ENCODE data around the gene BCO1.

DNA sequence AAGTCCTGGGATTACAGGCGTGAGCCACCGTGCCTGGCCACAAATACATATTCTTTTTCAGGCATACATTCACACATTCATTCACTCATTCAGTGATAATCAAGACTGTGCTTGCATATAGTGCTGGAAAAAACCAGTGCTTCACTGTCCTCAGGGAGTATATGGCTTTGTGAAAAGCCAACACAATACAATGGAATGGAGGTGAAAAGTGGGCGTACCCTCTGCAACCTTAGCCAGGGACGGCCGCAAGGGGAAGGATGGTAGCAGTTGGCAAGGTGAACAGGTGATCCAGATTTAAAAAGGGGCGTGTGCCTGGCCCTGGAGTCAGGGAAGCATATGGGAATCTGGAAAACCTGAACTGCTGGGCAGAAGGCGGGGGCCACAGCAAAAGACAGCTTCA lies 58.1 kb downstream of the BCO1 start:
- no peak for TF ChIP-seq POLR2A (IDR thresholded peaks at IDR 0.05; ENCODE audit: low read depth, low read length)
- TF ChIP-seq, protein P1, sequence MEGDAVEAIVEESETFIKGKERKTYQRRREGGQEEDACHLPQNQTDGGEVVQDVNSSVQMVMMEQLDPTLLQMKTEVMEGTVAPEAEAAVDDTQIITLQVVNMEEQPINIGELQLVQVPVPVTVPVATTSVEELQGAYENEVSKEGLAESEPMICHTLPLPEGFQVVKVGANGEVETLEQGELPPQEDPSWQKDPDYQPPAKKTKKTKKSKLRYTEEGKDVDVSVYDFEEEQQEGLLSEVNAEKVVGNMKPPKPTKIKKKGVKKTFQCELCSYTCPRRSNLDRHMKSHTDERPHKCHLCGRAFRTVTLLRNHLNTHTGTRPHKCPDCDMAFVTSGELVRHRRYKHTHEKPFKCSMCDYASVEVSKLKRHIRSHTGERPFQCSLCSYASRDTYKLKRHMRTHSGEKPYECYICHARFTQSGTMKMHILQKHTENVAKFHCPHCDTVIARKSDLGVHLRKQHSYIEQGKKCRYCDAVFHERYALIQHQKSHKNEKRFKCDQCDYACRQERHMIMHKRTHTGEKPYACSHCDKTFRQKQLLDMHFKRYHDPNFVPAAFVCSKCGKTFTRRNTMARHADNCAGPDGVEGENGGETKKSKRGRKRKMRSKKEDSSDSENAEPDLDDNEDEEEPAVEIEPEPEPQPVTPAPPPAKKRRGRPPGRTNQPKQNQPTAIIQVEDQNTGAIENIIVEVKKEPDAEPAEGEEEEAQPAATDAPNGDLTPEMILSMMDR (conservative IDR thresholded peaks at IDR 0.05; ENCODE audit: low read depth, low read length): no peak
- TF ChIP-seq MAZ (IDR thresholded peaks at IDR 0.05; ENCODE audit: borderline replicate concordance, low read depth, low read length): no peak
- TF ChIP-seq CEBPB (IDR thresholded peaks at IDR 0.05; ENCODE audit: low read depth, low read length): no peak
- TF ChIP-seq BHLHE40 (IDR thresholded peaks at IDR 0.05; ENCODE audit: low read depth, low read length): no peak

All from IMR-90 (cell line).